ENCODE measurements around the gene WDR75. TPM values are rescaled to one million over a fixed set of nuclear protein-coding genes. Genes with fewer than 3 reads are reported as not detected.
"Not testable (repeated sequence)": the region's sequence is repeated elsewhere in the genome, so short reads cannot be mapped to it uniquely, and the experiment has no call there.

WDR75 gene
- total RNA-seq, 1 donor from 2014 or later = 33.0 TPM

DNA sequence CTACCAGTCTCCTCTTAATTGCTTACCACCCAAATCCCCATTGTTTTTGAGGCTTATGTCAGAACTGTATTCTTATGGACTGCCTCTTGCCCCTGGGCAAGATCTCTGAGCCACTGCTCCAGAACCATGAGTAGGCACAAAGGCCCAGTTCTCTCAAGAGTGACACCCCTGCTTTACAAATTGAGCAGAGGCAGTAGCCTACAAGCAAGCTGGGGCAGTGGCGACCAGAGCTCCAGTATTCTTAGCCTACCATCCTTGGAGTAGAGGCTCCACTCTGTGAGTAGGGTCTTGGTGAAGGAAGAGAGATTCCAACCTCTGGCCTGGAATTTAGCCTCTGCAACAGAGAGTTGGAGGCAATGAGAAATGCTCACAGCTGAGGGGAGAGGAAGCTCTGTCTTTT, 36.5 kb downstream of the WDR75 start:
- H3K4me3 Mint-ChIP-seq (ENCODE audit: unreplicated experiment) = no peak overlapping the region
- H3K27ac Mint-ChIP-seq (ENCODE audit: unreplicated experiment) = no peak overlapping the region
- no peak for TF ChIP-seq CTCF (IDR thresholded peaks at IDR 0.05; ENCODE audit: unreplicated experiment)
- DNase-seq (ENCODE audit: low spot score) = no peak
- H3K27me3 Mint-ChIP-seq (ENCODE audit: unreplicated experiment) = peaks cover 2% of the 10 kb centered on the region
- peaks cover 6% of the 10 kb centered on the region for H3K4me1 Mint-ChIP-seq (ENCODE audit: unreplicated experiment)
- peaks cover 9% of the 10 kb centered on the region for H3K36me3 Mint-ChIP-seq (ENCODE audit: low read depth, unreplicated experiment)
- no peaks in the 10 kb centered on the region for H3K9me3 Mint-ChIP-seq (ENCODE audit: unreplicated experiment)

- not testable (repeated sequence) for H3K9me3 Mint-ChIP-seq (ENCODE audit: unreplicated experiment); H3K27ac Mint-ChIP-seq (ENCODE audit: unreplicated experiment); H3K4me3 Mint-ChIP-seq (ENCODE audit: unreplicated experiment); H3K27me3 Mint-ChIP-seq (ENCODE audit: unreplicated experiment); DNase-seq (ENCODE audit: low spot score); H3K4me1 Mint-ChIP-seq (ENCODE audit: unreplicated experiment); H3K36me3 Mint-ChIP-seq (ENCODE audit: low read depth, unreplicated experiment)
Measured at GRCh38 chr2:189478289-189478688, 37.0 kb downstream of the WDR75 start.

- Mint-ChIP-seq H3K27ac (ENCODE audit: unreplicated experiment) (no peak overlapping the region), H3K36me3 (ENCODE audit: low read depth, unreplicated experiment) (no peaks in the 10 kb centered on the region), H3K4me3 (ENCODE audit: unreplicated experiment) (no peak overlapping the region), H3K4me1 (ENCODE audit: unreplicated experiment) (peaks cover 6% of the 10 kb centered on the region), H3K27me3 (ENCODE audit: unreplicated experiment) (peaks cover 2% of the 10 kb centered on the region), H3K9me3 (ENCODE audit: unreplicated experiment) (no peaks in the 10 kb centered on the region)
- DNase-seq (ENCODE audit: low spot score) = no peak
- TF ChIP-seq CTCF (IDR thresholded peaks at IDR 0.05; ENCODE audit: unreplicated experiment) = no peak
Measured at GRCh38 chr2:189481071-189481470, 39.8 kb downstream of the WDR75 start.

- Mint-ChIP-seq H3K4me1 (ENCODE audit: unreplicated experiment) (peaks cover 6% of the 10 kb centered on the region), H3K4me3 (ENCODE audit: unreplicated experiment) (no peak overlapping the region), H3K36me3 (ENCODE audit: low read depth, unreplicated experiment) (no peaks in the 10 kb centered on the region), H3K27me3 (ENCODE audit: unreplicated experiment) (peaks cover 2% of the 10 kb centered on the region), H3K9me3 (ENCODE audit: unreplicated experiment) (no peaks in the 10 kb centered on the region), H3K27ac (ENCODE audit: unreplicated experiment) (no peak overlapping the region)
- no peak for DNase-seq (ENCODE audit: low spot score)
- TF ChIP-seq CTCF (IDR thresholded peaks at IDR 0.05; ENCODE audit: unreplicated experiment) = no peak
Measured at GRCh38 chr2:189483571-189483970, 42.3 kb downstream of the WDR75 start.

- H3K27ac Mint-ChIP-seq (ENCODE audit: unreplicated experiment) = no peak overlapping the region
- no peak for DNase-seq (ENCODE audit: low spot score)
- TF ChIP-seq CTCF (IDR thresholded peaks at IDR 0.05; ENCODE audit: unreplicated experiment) = no peak
- H3K36me3 Mint-ChIP-seq (ENCODE audit: low read depth, unreplicated experiment) = no peaks in the 10 kb centered on the region
- no peak overlapping the region for H3K4me3 Mint-ChIP-seq (ENCODE audit: unreplicated experiment)
- peaks cover 6% of the 10 kb centered on the region for H3K4me1 Mint-ChIP-seq (ENCODE audit: unreplicated experiment)
- peaks cover 2% of the 10 kb centered on the region for H3K27me3 Mint-ChIP-seq (ENCODE audit: unreplicated experiment)
- no peaks in the 10 kb centered on the region for H3K9me3 Mint-ChIP-seq (ENCODE audit: unreplicated experiment)
Measured at GRCh38 chr2:189483980-189484740, 42.9 kb downstream of the WDR75 start.
